ENCODE results near the gene RDH14. TPM values are rescaled to one million over a fixed set of nuclear protein-coding genes. Genes with fewer than 3 reads are reported as not detected.

Gene RDH14
- total RNA-seq, 1 experiment from 2014 or later: 15.4 TPM

DNA sequence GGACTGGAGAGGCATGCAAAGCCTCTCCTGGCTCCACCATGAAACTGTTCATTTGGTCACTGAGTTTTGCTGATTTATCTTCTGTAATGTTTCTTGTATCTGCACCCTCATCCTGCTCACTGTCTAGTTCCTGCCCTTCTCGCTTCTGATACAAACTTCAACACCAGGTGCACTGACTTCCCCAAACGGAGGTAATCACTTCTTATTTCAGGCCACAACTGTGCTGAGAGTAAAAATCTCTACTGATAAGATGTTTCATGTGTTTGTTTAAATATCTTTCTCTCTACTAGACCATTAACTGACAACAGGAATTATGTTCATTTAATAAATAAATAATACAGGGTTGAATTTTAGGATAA lies 39.8 kb upstream of the RDH14 start:
- in situ Hi-C loops (cut with HindIII; ENCODE audit: low pct_unique_long_range_greater_than_20kb, low sequenced_read_pairs): no loop called here
- Histone ChIP-seq H3K36me3 (ENCODE audit: control insufficient read depth, insufficient read depth, low read length) (no peaks in the 10 kb centered on the region), H3K4me3 (ENCODE audit: low read depth in 2 of 2, low read length in 2 of 2) (no peak overlapping the region), H3K27me3 (ENCODE audit: control insufficient read depth, insufficient read depth, low read length) (no peaks in the 10 kb centered on the region), H3K27ac (ENCODE audit: low read length) (no peak overlapping the region), H3K9me3 (ENCODE audit: control insufficient read depth, insufficient read depth, low read depth, low read length) (no peaks in the 10 kb centered on the region), H3K4me1 (ENCODE audit: control insufficient read depth, insufficient read depth, low read length) (no peaks in the 10 kb centered on the region)
- ChIA-PET POLR2A (no interaction called here), CTCF (no interaction called here)
- DNase-seq (ENCODE audit: low read depth, low spot score): no peak
- TF ChIP-seq, protein P1, sequence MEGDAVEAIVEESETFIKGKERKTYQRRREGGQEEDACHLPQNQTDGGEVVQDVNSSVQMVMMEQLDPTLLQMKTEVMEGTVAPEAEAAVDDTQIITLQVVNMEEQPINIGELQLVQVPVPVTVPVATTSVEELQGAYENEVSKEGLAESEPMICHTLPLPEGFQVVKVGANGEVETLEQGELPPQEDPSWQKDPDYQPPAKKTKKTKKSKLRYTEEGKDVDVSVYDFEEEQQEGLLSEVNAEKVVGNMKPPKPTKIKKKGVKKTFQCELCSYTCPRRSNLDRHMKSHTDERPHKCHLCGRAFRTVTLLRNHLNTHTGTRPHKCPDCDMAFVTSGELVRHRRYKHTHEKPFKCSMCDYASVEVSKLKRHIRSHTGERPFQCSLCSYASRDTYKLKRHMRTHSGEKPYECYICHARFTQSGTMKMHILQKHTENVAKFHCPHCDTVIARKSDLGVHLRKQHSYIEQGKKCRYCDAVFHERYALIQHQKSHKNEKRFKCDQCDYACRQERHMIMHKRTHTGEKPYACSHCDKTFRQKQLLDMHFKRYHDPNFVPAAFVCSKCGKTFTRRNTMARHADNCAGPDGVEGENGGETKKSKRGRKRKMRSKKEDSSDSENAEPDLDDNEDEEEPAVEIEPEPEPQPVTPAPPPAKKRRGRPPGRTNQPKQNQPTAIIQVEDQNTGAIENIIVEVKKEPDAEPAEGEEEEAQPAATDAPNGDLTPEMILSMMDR (IDR thresholded peaks at IDR 0.05): no peak
- TF ChIP-seq TCF7L2 (IDR thresholded peaks at IDR 0.05; ENCODE audit: low read depth, low read length) (no peak), SIN3A (IDR thresholded peaks at IDR 0.05; ENCODE audit: borderline replicate concordance, insufficient read depth, low read depth, low read length) (no peak), POLR2AphosphoS5 (IDR thresholded peaks at IDR 0.05; ENCODE audit: low read depth, low read length) (no peak)
- TF ChIP-seq, protein P2, sequence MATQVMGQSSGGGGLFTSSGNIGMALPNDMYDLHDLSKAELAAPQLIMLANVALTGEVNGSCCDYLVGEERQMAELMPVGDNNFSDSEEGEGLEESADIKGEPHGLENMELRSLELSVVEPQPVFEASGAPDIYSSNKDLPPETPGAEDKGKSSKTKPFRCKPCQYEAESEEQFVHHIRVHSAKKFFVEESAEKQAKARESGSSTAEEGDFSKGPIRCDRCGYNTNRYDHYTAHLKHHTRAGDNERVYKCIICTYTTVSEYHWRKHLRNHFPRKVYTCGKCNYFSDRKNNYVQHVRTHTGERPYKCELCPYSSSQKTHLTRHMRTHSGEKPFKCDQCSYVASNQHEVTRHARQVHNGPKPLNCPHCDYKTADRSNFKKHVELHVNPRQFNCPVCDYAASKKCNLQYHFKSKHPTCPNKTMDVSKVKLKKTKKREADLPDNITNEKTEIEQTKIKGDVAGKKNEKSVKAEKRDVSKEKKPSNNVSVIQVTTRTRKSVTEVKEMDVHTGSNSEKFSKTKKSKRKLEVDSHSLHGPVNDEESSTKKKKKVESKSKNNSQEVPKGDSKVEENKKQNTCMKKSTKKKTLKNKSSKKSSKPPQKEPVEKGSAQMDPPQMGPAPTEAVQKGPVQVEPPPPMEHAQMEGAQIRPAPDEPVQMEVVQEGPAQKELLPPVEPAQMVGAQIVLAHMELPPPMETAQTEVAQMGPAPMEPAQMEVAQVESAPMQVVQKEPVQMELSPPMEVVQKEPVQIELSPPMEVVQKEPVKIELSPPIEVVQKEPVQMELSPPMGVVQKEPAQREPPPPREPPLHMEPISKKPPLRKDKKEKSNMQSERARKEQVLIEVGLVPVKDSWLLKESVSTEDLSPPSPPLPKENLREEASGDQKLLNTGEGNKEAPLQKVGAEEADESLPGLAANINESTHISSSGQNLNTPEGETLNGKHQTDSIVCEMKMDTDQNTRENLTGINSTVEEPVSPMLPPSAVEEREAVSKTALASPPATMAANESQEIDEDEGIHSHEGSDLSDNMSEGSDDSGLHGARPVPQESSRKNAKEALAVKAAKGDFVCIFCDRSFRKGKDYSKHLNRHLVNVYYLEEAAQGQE (IDR thresholded peaks at IDR 0.05; ENCODE audit: insufficient read depth in 1 of 2, low read depth in 2 of 2, low read length in 1 of 2): no peak
- ATAC-seq: no peak
- intact Hi-C loops (cut with micrococcal nuclease; ENCODE audit: unreplicated experiment): no loop called here
- BruUV-seq (replicated peaks): no TSS peak

DNA sequence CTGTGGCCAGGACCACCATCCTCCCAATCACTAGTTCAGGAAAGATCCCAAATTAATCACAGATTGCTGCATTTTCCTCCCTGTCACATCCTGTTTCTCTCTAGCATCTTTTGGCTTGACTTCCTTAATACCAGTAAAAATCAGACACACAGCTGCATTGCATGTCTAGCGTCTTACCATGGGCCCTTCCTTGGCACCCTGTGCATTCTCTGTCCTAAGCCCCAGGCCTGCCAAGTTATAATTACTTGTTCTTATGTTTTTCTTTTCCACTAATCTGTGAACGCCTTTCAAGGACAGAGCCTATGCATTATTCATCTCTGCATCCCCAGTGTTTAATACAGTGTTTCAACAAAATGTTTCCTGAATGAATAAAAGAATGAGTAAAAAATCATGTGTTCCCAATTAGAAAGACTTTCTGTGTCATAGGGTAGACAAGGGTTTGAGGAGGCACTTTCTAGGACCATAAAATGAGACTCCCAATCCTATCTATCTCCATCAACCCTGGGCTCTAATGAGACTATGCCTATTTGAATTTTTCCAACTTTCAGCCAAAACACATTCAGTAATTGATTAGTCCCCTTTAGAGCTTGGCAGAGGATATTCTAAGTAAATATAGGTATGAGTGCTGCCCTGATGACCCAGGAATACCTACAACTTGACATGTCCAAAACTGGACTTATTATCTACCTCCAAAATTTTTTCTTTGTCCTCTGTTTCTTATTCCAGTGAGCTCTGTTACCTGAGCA lies 39.2 kb upstream of the RDH14 start:
- Histone ChIP-seq H3K27me3 (ENCODE audit: control insufficient read depth, insufficient read depth, low read length) (no peaks in the 10 kb centered on the region), H3K4me1 (ENCODE audit: control insufficient read depth, insufficient read depth, low read length) (no peaks in the 10 kb centered on the region), H3K36me3 (ENCODE audit: control insufficient read depth, insufficient read depth, low read length) (no peaks in the 10 kb centered on the region), H3K27ac (ENCODE audit: low read length) (no peak overlapping the region), H3K9me3 (ENCODE audit: control insufficient read depth, insufficient read depth, low read depth, low read length) (no peaks in the 10 kb centered on the region), H3K4me3 (ENCODE audit: low read depth in 2 of 2, low read length in 2 of 2) (no peak overlapping the region)
- BruUV-seq (replicated peaks): no TSS peak
- TF ChIP-seq SIN3A (IDR thresholded peaks at IDR 0.05; ENCODE audit: borderline replicate concordance, insufficient read depth, low read depth, low read length) (no peak), POLR2AphosphoS5 (IDR thresholded peaks at IDR 0.05; ENCODE audit: low read depth, low read length) (no peak), TCF7L2 (IDR thresholded peaks at IDR 0.05; ENCODE audit: low read depth, low read length) (no peak)
- TF ChIP-seq, protein P1 (IDR thresholded peaks at IDR 0.05): no peak
- TF ChIP-seq, protein P2 (IDR thresholded peaks at IDR 0.05; ENCODE audit: insufficient read depth in 1 of 2, low read depth in 2 of 2, low read length in 1 of 2): no peak
- intact Hi-C loops (cut with micrococcal nuclease; ENCODE audit: unreplicated experiment): no loop called here
- DNase-seq (ENCODE audit: low read depth, low spot score) (no peak), ATAC-seq (no peak)
- in situ Hi-C loops (cut with HindIII; ENCODE audit: low pct_unique_long_range_greater_than_20kb, low sequenced_read_pairs): no loop called here
- CTCF ChIA-PET: no interaction called here
- POLR2A ChIA-PET: no interaction called here
